PFSK-1 (cell line): ENCODE measurements around the gene SCN1B.

Source experiments
- POLR2AphosphoS5 ChIP-seq: IDR thresholded peaks from 2 replicates; pipeline ENCODE4 v1.6.1; 2012; ENCODE audit warnings: low read depth, mild to moderate bottlenecking, control low read depth, low read length, moderate library complexity
- REST ChIP-seq, 2 experiments: IDR thresholded peaks; 2 replicates each; pipeline versions ENCODE4 v1.6.1 to v1.8.0; 2011 to 2012; ENCODE audit warnings: low read depth in 2 of 2, low read length in 2 of 2, control low read depth in 1 of 2, inconsistent platforms in 1 of 2, mild to moderate bottlenecking in 1 of 2, moderate library complexity in 1 of 2; ENCODE audit not compliant: insufficient read depth in 1 of 2

- TF ChIP-seq POLR2AphosphoS5 (no peak), REST (IDR thresholded peaks at IDR 0.05; ENCODE audit: insufficient read depth in 1 of 2, low read depth in 2 of 2, low read length in 2 of 2) (no peak)
These were observed 3.3 kb upstream of the SCN1B start for GRCh38 chr19:35027009-35027408.
